Bronchial epithelial cell (primary cell): ENCODE data around the gene COPG1. TPM values are rescaled to one million over a fixed set of nuclear protein-coding genes. Genes with fewer than 3 reads are reported as not detected.
"Not testable (repeated sequence)": the region's sequence is repeated elsewhere in the genome, so short reads cannot be mapped to it uniquely, and the experiment has no call there.

ENCODE experiments used
- DNase-seq: peaks from one replicate; pipeline ENCODE4 v3.0.0-alpha.2; 2010; ENCODE audit warnings: low read depth
- FAIRE-seq: peaks from 2 replicates; lab custom pipeline; 2011; peaks lifted over from hg19 to GRCh38; lab: Jason Lieb, UNC
- H3K27me3 ChIP-seq: 2 replicates; pipeline ENCODE4 v1.5.1; 2011; ENCODE audit warnings: low read length; ENCODE audit not compliant: control insufficient read depth, insufficient read depth
- H3K36me3 ChIP-seq: 2 replicates; pipeline ENCODE4 v1.5.1; 2011; ENCODE audit warnings: low read length; ENCODE audit not compliant: control insufficient read depth, insufficient read depth
- H3K4me3 ChIP-seq: 2 replicates; pipeline ENCODE4 v1.5.1; 2011; ENCODE audit warnings: mild to moderate bottlenecking, low read depth, low read length, control low read depth
- CTCF ChIP-seq: IDR thresholded peaks from 2 replicates; pipeline ENCODE4 v1.5.1; 2011; ENCODE audit warnings: mild to moderate bottlenecking, moderate library complexity, low read length, control low read depth, inconsistent platforms; ENCODE audit not compliant: insufficient read depth, severe bottlenecking
- total RNA-seq: library from RNA; depleted of rRNA; stranded (reverse); fragments of >200 nt; gene quantifications from 2 replicates; pipeline ENCODE4 v1.2.1, GENCODE V29; 2014

Gene COPG1
- total RNA-seq, 1 donor from 2014 or later, result 165 TPM

- peaks cover 48% of the 10 kb centered on the region for H3K36me3 ChIP-seq
- no peak overlapping the region for H3K4me3 ChIP-seq
- DNase-seq (no peak), FAIRE-seq (no peak)
- no peaks in the 10 kb centered on the region for H3K27me3 ChIP-seq
- TF ChIP-seq CTCF, result no peak
Observed at GRCh38 chr3:129263161-129263910, 13.9 kb downstream of the COPG1 start.

GRCh38 chr3:129264994-129265393 lies 15.6 kb downstream of the COPG1 start:
- not testable (repeated sequence) for H3K4me3 ChIP-seq, DNase-seq, FAIRE-seq, H3K27me3 ChIP-seq
- H3K36me3 ChIP-seq, result peaks cover 54% of the 10 kb centered on the region

- no peaks in the 10 kb centered on the region for H3K27me3 ChIP-seq
- TF ChIP-seq CTCF, result no peak
- FAIRE-seq (no peak), DNase-seq (no peak)
- no peak overlapping the region for H3K4me3 ChIP-seq
- H3K36me3 ChIP-seq, result peaks cover 43% of the 10 kb centered on the region
Observed at GRCh38 chr3:129266651-129267050, 17.2 kb downstream of the COPG1 start.

GRCh38 chr3:129268396-129268795 lies 19.0 kb downstream of the COPG1 start:
- TF ChIP-seq CTCF, result no peak
- FAIRE-seq, result no peak
- H3K36me3 ChIP-seq, result peaks cover 50% of the 10 kb centered on the region
- no peak for DNase-seq
- H3K4me3 ChIP-seq, result no peak overlapping the region
- H3K27me3 ChIP-seq, result no peaks in the 10 kb centered on the region

- peaks cover 49% of the 10 kb centered on the region for H3K36me3 ChIP-seq
Observed at GRCh38 chr3:129271674-129272073, 22.3 kb downstream of the COPG1 start.

GRCh38 chr3:129276385-129276784 lies 27.0 kb downstream of the COPG1 start:
- Histone ChIP-seq H3K27me3 (no peaks in the 10 kb centered on the region), H3K36me3 (peaks cover 24% of the 10 kb centered on the region), H3K4me3 (no peak overlapping the region)
- FAIRE-seq (no peak), DNase-seq (no peak)
- no peak for TF ChIP-seq CTCF

More at GRCh38 chr3:129271674-129272073, 22.3 kb downstream of the COPG1 start:
- no peaks in the 10 kb centered on the region for H3K27me3 ChIP-seq
- DNase-seq (no peak), FAIRE-seq (no peak)
- no peak overlapping the region for H3K4me3 ChIP-seq
- TF ChIP-seq CTCF, result no peak
